ENCODE results near the gene SART3.

DNA sequence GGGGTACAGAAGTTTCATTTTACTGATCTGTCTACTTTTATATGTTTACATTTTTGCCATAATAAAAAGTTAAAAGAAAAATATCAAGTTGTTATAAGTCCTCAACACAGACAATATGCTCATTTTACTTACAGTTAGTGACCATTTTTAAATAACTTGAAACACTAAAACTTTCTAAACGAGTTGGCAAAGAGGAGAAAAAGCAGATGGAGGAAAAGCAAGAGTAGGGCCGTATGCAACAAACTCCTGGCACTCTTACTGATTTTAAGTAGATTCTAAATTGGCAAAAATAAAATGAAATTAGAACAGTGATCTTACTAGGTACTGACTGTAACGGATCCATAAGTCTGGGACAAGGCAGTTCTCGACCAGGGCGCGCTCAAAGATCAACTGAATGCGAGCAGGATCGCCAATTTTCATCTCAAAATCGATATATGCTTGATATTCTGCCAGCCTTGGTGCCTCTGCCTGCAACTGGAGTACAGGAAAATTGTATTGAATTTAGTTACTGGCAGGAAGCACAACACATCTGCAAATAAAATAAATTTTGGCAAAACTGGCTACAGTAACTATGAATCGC lies 22.3 kb downstream of the SART3 start:
- TF ChIP-seq CTCF (IDR thresholded peaks at IDR 0.05) (no peak), POLR2A (IDR thresholded peaks at IDR 0.05) (no peak)
